Gastroesophageal sphincter (tissue), 4 donors: Measurements from ENCODE around the gene CENPVL3. TPM values are rescaled to one million over a fixed set of nuclear protein-coding genes. Genes with fewer than 3 reads are reported as not detected.

Experiments used
- ATAC-seq: fragments of 150-250 bp; one replicate; pipeline ENCODE4 v1.9.1; 2016; ENCODE audit warnings: mild to moderate bottlenecking, moderate library complexity
- H3K27ac ChIP-seq, 4 donors: fragments of 200-600 bp; sonication (generic) in 3 of 4; 1 replicate in 3 of 4; 2 replicates in 1 of 4; pipeline ENCODE4 v1.5.1; 2016 to 2019
- H3K27me3 ChIP-seq: fragments of 200-600 bp; sonication (generic); one replicate; pipeline ENCODE4 v1.5.1; 2019
- H3K36me3 ChIP-seq, 2 donors: fragments of 200-600 bp; sonication (generic); one replicate each; pipeline ENCODE4 v1.5.1; 2019; ENCODE audit warnings: control low read depth in 1 of 2
- H3K4me1 ChIP-seq, 3 donors: fragments of 200-600 bp; sonication (generic); 1 replicate in 2 of 3; 2 replicates in 1 of 3; pipeline ENCODE4 v1.5.1; 2016 to 2019; ENCODE audit warnings: control low read depth in 2 of 3
- H3K4me3 ChIP-seq, 2 donors: fragments of 200-600 bp; sonication (generic); one replicate each; pipeline ENCODE4 v1.5.1; 2019; ENCODE audit warnings: mild to moderate bottlenecking in 1 of 2, moderate library complexity in 1 of 2
- H3K9me3 ChIP-seq, 3 donors: fragments of 200-600 bp; sonication (generic); one replicate each; pipeline ENCODE4 v1.5.1; 2017 to 2019; ENCODE audit warnings: control low read depth in 2 of 3
- EP300 ChIP-seq: sonication (generic); formaldehyde crosslinking; IDR thresholded peaks from one replicate; pipeline ENCODE4 v1.6.1; 2017; ENCODE audit warnings: antibody characterized with exemption, mild to moderate bottlenecking
- POLR2A ChIP-seq, 2 donors: fragments of 450-650 bp; IDR thresholded peaks; one replicate each; pipeline ENCODE4 v1.6.1; 2017; ENCODE audit warnings: antibody characterized with exemption in 2 of 2, mild to moderate bottlenecking in 2 of 2, moderate library complexity in 1 of 2
- POLR2AphosphoS5 ChIP-seq: sonication (generic); formaldehyde crosslinking; IDR thresholded peaks from one replicate; pipeline ENCODE4 v1.6.1; 2017; ENCODE audit warnings: antibody characterized with exemption
- WGBS, 2 donors: methylation state at CpG; one replicate each; pipeline ENCODE4 v1.1.5; 2018; ENCODE audit warnings: low coverage in 1 of 2; 5-methylcytosine and 5-hydroxymethylcytosine counted together
- total RNA-seq, 4 donors: library from RNA; depleted of rRNA; stranded (reverse); fragments of >200 nt; gene quantifications; one replicate each; pipeline ENCODE4 v1.1.0, GENCODE V29; 2016
- TF ChIP-seq, protein P1 (sequence below), 4 experiments: fragments of 200-600 bp in 2 of 4; fragments of 450-650 bp in 2 of 4; sonication (generic) in 1 of 4; IDR thresholded peaks; one replicate each; pipeline ENCODE4 v1.5.1; 2017 to 2019; ENCODE audit warnings: antibody characterized with exemption in 4 of 4, mild to moderate bottlenecking in 2 of 4, moderate library complexity in 2 of 4

Gene CENPVL3
- total RNA-seq, 4 donors from 2014 or later, result not detected

DNA sequence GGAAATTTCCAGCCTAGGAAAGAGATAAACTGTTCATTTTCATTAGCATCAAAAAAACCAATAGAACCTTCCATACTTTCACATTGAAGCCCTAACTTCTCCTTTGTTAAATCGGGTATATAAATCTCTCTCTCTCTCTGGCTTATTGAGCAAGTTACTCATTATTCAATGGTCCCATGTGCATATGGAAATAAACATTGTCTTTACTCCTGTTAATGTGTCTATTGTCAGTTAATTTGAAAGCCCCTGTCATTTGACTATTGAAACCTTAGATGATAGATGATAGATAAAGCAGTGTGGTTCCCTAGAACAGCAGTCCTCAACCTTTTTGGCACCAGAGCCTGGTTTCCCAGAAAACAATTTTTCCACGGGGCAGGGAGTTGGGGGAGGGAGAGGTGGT, 46.8 kb downstream of the CENPVL3 start:
- ATAC-seq, result no peak
- Histone ChIP-seq H3K27ac (no peak overlapping the region), H3K27me3 (no peaks in the 10 kb centered on the region), H3K9me3 (no peaks in the 10 kb centered on the region), H3K4me1 (no peaks in the 10 kb centered on the region), H3K4me3 (no peak overlapping the region), H3K36me3 (no peaks in the 10 kb centered on the region)
- WGBS, 2 donors, result 49 to 92% methylated on average over 1 to 2 of the region's 2 CpGs
- TF ChIP-seq EP300, result no peak
- TF ChIP-seq, protein P1, sequence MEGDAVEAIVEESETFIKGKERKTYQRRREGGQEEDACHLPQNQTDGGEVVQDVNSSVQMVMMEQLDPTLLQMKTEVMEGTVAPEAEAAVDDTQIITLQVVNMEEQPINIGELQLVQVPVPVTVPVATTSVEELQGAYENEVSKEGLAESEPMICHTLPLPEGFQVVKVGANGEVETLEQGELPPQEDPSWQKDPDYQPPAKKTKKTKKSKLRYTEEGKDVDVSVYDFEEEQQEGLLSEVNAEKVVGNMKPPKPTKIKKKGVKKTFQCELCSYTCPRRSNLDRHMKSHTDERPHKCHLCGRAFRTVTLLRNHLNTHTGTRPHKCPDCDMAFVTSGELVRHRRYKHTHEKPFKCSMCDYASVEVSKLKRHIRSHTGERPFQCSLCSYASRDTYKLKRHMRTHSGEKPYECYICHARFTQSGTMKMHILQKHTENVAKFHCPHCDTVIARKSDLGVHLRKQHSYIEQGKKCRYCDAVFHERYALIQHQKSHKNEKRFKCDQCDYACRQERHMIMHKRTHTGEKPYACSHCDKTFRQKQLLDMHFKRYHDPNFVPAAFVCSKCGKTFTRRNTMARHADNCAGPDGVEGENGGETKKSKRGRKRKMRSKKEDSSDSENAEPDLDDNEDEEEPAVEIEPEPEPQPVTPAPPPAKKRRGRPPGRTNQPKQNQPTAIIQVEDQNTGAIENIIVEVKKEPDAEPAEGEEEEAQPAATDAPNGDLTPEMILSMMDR (IDR thresholded peaks at IDR 0.05), result no peak
- no peak for TF ChIP-seq POLR2AphosphoS5
- TF ChIP-seq POLR2A (IDR thresholded peaks at IDR 0.05), result no peak

DNA sequence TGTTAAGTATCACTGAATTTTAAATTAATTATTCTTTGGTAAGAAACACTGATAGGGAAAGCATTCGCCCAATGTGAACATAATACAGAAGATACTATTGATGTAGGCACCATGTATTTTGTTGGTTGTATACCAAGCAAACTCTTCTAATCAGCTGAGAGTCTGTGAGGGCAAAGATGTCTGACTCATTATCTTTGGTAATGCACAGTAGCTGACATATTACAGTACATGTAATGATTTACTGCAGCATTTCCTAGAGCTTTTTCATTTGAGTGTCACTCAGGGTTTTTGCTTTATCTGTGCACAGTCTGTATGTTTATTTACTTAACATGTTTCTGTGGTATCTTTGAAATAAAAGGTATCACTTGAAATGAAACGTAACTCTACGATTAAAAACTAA, 49.2 kb downstream of the CENPVL3 start:
- no peaks in the 10 kb centered on the region for H3K4me1 ChIP-seq
- TF ChIP-seq POLR2AphosphoS5 (no peak), EP300 (no peak), POLR2A (IDR thresholded peaks at IDR 0.05) (no peak)
- TF ChIP-seq, protein P1 (IDR thresholded peaks at IDR 0.05), result no peak
- 81 to 82% methylated on average over 1 to 3 of the region's 3 CpGs for WGBS, 2 donors

DNA sequence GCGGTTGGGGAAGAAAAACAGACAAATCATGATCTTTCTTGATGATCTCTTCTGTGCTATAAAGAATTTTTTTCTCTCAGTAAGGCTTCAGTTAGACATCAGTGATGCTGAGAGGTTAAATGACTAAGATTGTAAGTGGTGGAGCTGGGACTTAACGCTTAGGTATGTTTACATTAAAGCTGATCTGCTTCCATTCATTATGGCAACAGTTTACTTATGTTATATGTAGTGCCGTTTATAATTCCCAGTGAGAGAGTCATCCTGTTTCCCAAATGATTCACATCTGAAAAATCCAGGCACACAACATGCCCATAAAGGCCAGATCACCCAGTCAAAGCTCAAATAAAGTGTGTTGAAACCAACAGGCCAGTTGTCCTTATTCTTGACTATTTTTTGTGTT, 50.1 kb downstream of the CENPVL3 start:
- WGBS, 2 donors, result 21 to 33% methylated on average over 3 of the region's 3 CpGs
- TF ChIP-seq, protein P1 (IDR thresholded peaks at IDR 0.05), result no peak
- TF ChIP-seq EP300, result no peak
- no peak for TF ChIP-seq POLR2A (IDR thresholded peaks at IDR 0.05)
- TF ChIP-seq POLR2AphosphoS5, result no peak
- Histone ChIP-seq H3K9me3 (no peaks in the 10 kb centered on the region), H3K27me3 (no peaks in the 10 kb centered on the region), H3K4me3 (no peak overlapping the region), H3K36me3 (no peaks in the 10 kb centered on the region), H3K4me1 (no peaks in the 10 kb centered on the region), H3K27ac (no peak overlapping the region)
- ATAC-seq, result no peak

More for the DNA sequence above, 49.2 kb downstream of the CENPVL3 start:
- Histone ChIP-seq H3K4me3 (no peak overlapping the region), H3K27me3 (no peaks in the 10 kb centered on the region), H3K36me3 (no peaks in the 10 kb centered on the region), H3K9me3 (no peaks in the 10 kb centered on the region), H3K27ac (no peak overlapping the region)
- no peak for ATAC-seq

Other genes starting within 250 kb of the CENPVL3 start
- gene NUDT11, start 122.3 kb downstream of the CENPVL3 start, total RNA-seq, result 1 to 10 TPM; 2.4 to 5.1 (median 3.8) TPM
- gene CENPVL2, start 63.9 kb upstream of the CENPVL3 start, total RNA-seq, result not detected
- gene CENPVL1, start 91.6 kb upstream of the CENPVL3 start, total RNA-seq, result not detected
- gene GSPT2, start 124.5 kb upstream of the CENPVL3 start, total RNA-seq, result 1 to 10 TPM; 4.8 to 7.1 (median 6.6) TPM